PC-3 (cell line): ENCODE results near the gene RETREG1. TPM values are rescaled to one million over a fixed set of nuclear protein-coding genes. Genes with fewer than 3 reads are reported as not detected.
"Not testable (repeated sequence)": the region's sequence is repeated elsewhere in the genome, so short reads cannot be mapped to it uniquely, and the experiment has no call there.

Experiments used
- ATAC-seq: fragments of 200-7000 bp; cut with Tn5 transposase; 2 replicates; pipeline ENCODE4 v1.9.1; 2020; ENCODE audit warnings: mild to moderate bottlenecking, moderate library complexity
- BruUV-seq: library from RNA; stranded (reverse); fragments of 400-500 nt; replicated peaks from 2 replicates; lab custom pipeline; 2021; lab: Mats Ljungman, UMichigan
- CTCF ChIA-PET: fragments of 300-600 bp; sonication (Branson Sonifier 250); formaldehyde crosslinking; loops from one replicate; lab custom pipeline; 2022; ENCODE audit warnings: antibody characterized with exemption; lab: Charles Lee
- POLR2A ChIA-PET: fragments of 300-600 bp; sonication (Branson Sonifier 250); formaldehyde crosslinking; loops from one replicate; lab custom pipeline; 2022; ENCODE audit warnings: antibody characterized with exemption; ENCODE audit not compliant: unreplicated experiment; lab: Charles Lee
- DNase-seq: peaks from one replicate; pipeline ENCODE4 v3.0.0-alpha.2; 2015
- H2AFZ ChIP-seq: fragments of 300-600 bp; sonication (generic); 2 replicates; pipeline ENCODE4 v1.6.0; 2016; ENCODE audit warnings: antibody characterized with exemption, low read length
- H3F3A ChIP-seq: fragments of 300-600 bp; sonication (generic); one replicate; pipeline ENCODE4 v1.6.0; 2017; ENCODE audit warnings: antibody characterized with exemption, low read length, control low read depth, mild to moderate bottlenecking; ENCODE audit not compliant: unreplicated experiment
- H3K27ac ChIP-seq: fragments of 300-600 bp; sonication (generic); 2 replicates; pipeline ENCODE4 v1.5.1; 2016; ENCODE audit warnings: mild to moderate bottlenecking, low read length
- H3K27me3 ChIP-seq: fragments of 300-600 bp; sonication (generic); 2 replicates; pipeline ENCODE4 v1.6.1; 2016; ENCODE audit warnings: low read length, mixed read lengths
- H3K36me3 ChIP-seq: fragments of 300-600 bp; sonication (generic); 2 replicates; pipeline ENCODE4 v1.6.1; 2016; ENCODE audit warnings: low read depth, mixed run types, low read length, mixed read lengths
- H3K4me1 ChIP-seq: fragments of 300-600 bp; sonication (generic); 2 replicates; pipeline ENCODE4 v1.5.1; 2016; ENCODE audit warnings: low read length; ENCODE audit not compliant: insufficient read depth
- H3K4me2 ChIP-seq: fragments of 300-600 bp; sonication (generic); 2 replicates; pipeline ENCODE4 v1.6.0; 2016; ENCODE audit warnings: low read length
- H3K4me3 ChIP-seq: fragments of 300-600 bp; sonication (generic); 2 replicates; pipeline ENCODE4 v1.5.1; 2016; ENCODE audit warnings: mild to moderate bottlenecking, low read length, mixed read lengths
- H3K79me2 ChIP-seq: fragments of 300-600 bp; sonication (generic); 2 replicates; pipeline ENCODE4 v1.6.1; 2017; ENCODE audit warnings: low read length, mixed read lengths
- H3K9ac ChIP-seq: fragments of 300-600 bp; sonication (generic); 2 replicates; pipeline ENCODE4 v1.6.0; 2016; ENCODE audit warnings: mild to moderate bottlenecking, low read length
- H3K9me2 ChIP-seq: fragments of 300-600 bp; sonication (generic); replicated peaks from 2 replicates; pipeline ENCODE4 v1.6.1; 2016; ENCODE audit warnings: mixed run types, low read length, mixed read lengths
- H3K9me3 ChIP-seq: fragments of 300-600 bp; sonication (generic); 2 replicates; pipeline ENCODE4 v1.6.1; 2016; ENCODE audit warnings: low read length, mixed read lengths
- H4K20me1 ChIP-seq: fragments of 300-600 bp; sonication (generic); 2 replicates; pipeline ENCODE4 v1.6.1; 2016; ENCODE audit warnings: low read length, mixed read lengths
- EZH2 ChIP-seq: fragments of 300-600 bp; sonication (generic); IDR thresholded peaks from one replicate; pipeline ENCODE4 v1.6.1; 2017; ENCODE audit warnings: antibody characterized with exemption, mild to moderate bottlenecking, low read length; ENCODE audit not compliant: unreplicated experiment
- EZH2phosphoT487 ChIP-seq: fragments of 300-600 bp; sonication (generic); IDR thresholded peaks from 2 replicates; pipeline ENCODE4 v1.6.1; 2018; ENCODE audit warnings: mild to moderate bottlenecking, antibody characterized with exemption, low read length, borderline replicate concordance
- intact Hi-C: fragments of 100-400 bp; cut with micrococcal nuclease; formaldehyde crosslinking; loops from 2 replicates; pipeline ENCODE4 v1.9.0; 2023
- total RNA-seq: library from RNA; depleted of rRNA; stranded (reverse); fragments of >200 nt; gene quantifications from 2 replicates; pipeline ENCODE4 v1.2.3, GENCODE V29; 2014
- TF ChIP-seq, protein P1 (sequence below): fragments of 300-600 bp; sonication (generic); conservative IDR thresholded peaks from 2 replicates; pipeline ENCODE4 v1.5.1; 2017; ENCODE audit warnings: antibody characterized with exemption, low read depth, mild to moderate bottlenecking, low read length

Gene RETREG1
- total RNA-seq, 1 experiment from 2014 or later = 1.7 TPM

DNA sequence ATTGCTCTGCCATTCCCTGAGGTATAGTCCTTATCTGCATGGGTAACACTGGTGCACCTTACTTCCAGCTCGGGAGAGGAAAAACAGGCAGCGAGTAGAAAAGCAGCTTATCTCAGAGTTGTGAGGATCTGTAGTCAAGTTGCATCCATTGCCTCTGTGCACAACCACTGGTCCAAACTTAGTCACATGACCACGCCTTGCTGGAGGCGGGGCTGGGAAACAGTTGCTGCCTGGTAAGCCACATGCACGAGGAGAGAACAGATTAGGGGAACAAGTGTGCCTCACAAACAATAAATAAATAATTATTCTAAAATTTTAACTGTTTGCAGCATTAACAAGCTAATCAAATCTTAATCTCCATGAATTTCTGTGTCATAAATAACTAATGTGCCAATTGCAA lies 169.8 kb downstream of the RETREG1 start:
- Histone ChIP-seq H3K27ac (no peak overlapping the region), H3K27me3 (no peaks in the 10 kb centered on the region), H3K4me3 (no peak overlapping the region), H3K4me1 (no peaks in the 10 kb centered on the region), H3K36me3 (peaks cover 45% of the 10 kb centered on the region), H3K9ac (no peak overlapping the region), H3K9me3 (no peaks in the 10 kb centered on the region), H3K79me2 (no peaks in the 10 kb centered on the region), H4K20me1 (no peaks in the 10 kb centered on the region), H3K9me2 (no peaks in the 10 kb centered on the region), H3F3A (no peaks in the 10 kb centered on the region), H3K4me2 (no peak overlapping the region), H2AFZ (no peak overlapping the region)
- ChIA-PET CTCF (interaction anchor here (0.6 kb wide), 1 partner anchor 1544 kb away, joined by 3 read pairs; no protein-coding TSS in a partner anchor), POLR2A (interaction anchor here (0.7 kb wide), 1 partner anchor 34 kb away, joined by 6 read pairs; no protein-coding TSS in a partner anchor)
- intact Hi-C loops = no loop called here
- DNase-seq (no peak), ATAC-seq (no peak)
- TF ChIP-seq EZH2 (no peak), EZH2phosphoT487 (no peak)
- TF ChIP-seq, protein P1, sequence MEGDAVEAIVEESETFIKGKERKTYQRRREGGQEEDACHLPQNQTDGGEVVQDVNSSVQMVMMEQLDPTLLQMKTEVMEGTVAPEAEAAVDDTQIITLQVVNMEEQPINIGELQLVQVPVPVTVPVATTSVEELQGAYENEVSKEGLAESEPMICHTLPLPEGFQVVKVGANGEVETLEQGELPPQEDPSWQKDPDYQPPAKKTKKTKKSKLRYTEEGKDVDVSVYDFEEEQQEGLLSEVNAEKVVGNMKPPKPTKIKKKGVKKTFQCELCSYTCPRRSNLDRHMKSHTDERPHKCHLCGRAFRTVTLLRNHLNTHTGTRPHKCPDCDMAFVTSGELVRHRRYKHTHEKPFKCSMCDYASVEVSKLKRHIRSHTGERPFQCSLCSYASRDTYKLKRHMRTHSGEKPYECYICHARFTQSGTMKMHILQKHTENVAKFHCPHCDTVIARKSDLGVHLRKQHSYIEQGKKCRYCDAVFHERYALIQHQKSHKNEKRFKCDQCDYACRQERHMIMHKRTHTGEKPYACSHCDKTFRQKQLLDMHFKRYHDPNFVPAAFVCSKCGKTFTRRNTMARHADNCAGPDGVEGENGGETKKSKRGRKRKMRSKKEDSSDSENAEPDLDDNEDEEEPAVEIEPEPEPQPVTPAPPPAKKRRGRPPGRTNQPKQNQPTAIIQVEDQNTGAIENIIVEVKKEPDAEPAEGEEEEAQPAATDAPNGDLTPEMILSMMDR = no peak
- BruUV-seq = no TSS peak

DNA sequence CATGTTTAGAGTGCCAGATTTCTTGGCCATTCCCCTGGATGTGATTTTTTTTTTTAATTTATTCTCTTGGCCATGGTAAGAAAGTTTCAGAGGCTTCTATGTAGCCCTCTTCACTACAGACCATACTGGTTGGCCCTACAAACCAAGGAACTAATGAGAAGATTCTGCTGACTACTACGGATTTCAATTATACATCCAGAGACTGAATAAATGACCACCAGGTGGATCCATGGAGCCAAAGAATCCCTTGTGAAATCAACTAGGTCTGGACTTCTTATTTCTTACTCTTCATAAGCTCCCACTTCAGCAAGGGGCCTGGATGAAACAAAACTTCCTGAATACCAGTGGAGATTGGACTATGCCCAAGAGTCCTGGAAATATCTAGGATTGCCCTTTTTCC lies 178.8 kb downstream of the RETREG1 start:
- ChIA-PET CTCF (interaction anchor here (0.5 to 0.7 kb wide), 2 partner anchors 19 to 44 kb away, joined by 3 read pairs; no protein-coding TSS in a partner anchor), POLR2A (no interaction called here)

DNA sequence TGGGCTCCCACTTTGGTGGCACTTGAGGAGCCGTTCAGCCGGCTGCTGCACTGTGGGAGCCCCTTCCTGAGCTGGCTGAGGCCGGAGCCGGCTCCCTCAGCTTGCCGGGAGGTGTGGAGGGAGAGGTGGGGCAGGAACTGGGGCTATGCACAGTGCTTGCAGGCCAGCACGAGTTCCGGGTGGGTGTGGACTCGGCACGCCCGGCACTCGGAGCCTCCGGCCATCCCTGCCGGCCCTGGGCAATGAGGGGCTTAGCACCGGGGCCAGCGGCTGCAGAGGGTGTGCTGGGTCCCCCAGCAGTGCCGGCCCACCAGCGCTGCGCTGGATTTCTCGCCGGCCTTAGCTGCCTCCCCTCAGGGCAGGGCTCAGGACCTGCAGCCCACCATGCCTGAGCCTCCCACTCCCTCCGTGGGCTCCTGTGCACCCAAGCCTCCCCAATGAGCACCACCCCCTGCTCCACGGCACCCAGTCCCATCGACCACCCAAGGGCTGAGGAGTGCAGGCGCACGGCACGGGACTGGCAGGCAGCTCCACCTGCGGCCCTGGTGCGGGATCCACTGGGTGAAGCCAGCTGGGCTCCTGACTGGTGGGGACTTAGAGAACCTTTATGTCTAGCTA lies 180.6 kb downstream of the RETREG1 start:
- BruUV-seq, intact Hi-C loops, H3K4me1 ChIP-seq, DNase-seq, H2AFZ ChIP-seq, H3K9me2 ChIP-seq, ATAC-seq, H3F3A ChIP-seq, CTCF ChIA-PET, H3K9me3 ChIP-seq, H3K9ac ChIP-seq, H3K4me2 ChIP-seq, H3K4me3 ChIP-seq, H3K27ac ChIP-seq, POLR2A ChIA-PET, H3K79me2 ChIP-seq, H4K20me1 ChIP-seq, H3K36me3 ChIP-seq: not testable (repeated sequence)
- peaks cover 37% of the 10 kb centered on the region for H3K27me3 ChIP-seq

More for the DNA sequence above, 178.8 kb downstream of the RETREG1 start:
- H3F3A ChIP-seq = no peaks in the 10 kb centered on the region
- intact Hi-C loops = no loop called here
- no peak overlapping the region for H3K9ac ChIP-seq
- no peaks in the 10 kb centered on the region for H3K79me2 ChIP-seq
- peak; percentile 74 for DNase-seq
- no peak overlapping the region for H3K4me2 ChIP-seq
- peak; percentile 53 for ATAC-seq
- H3K4me3 ChIP-seq = no peak overlapping the region
- H3K9me3 ChIP-seq = no peaks in the 10 kb centered on the region
- no peaks in the 10 kb centered on the region for H4K20me1 ChIP-seq
- no peak overlapping the region for H3K27ac ChIP-seq
- no peak overlapping the region for H2AFZ ChIP-seq
- H3K27me3 ChIP-seq = peaks cover 19% of the 10 kb centered on the region
- no peaks in the 10 kb centered on the region for H3K9me2 ChIP-seq
- no TSS peak for BruUV-seq
- TF ChIP-seq EZH2phosphoT487 = no peak
- TF ChIP-seq EZH2 = no peak
- TF ChIP-seq, protein P1 = peak; percentile 70
- no peaks in the 10 kb centered on the region for H3K36me3 ChIP-seq
- H3K4me1 ChIP-seq = no peaks in the 10 kb centered on the region
